Suprapubic skin (tissue), 4 donors: ENCODE data around the gene IL3. TPM values are rescaled to one million over a fixed set of nuclear protein-coding genes. Genes with fewer than 3 reads are reported as not detected.
A peak's percentile ranks its signal among the peaks of the same experiment; 100 is the strongest.

Experiments
- DNase-seq, 2 donors: peaks; one replicate each; pipeline ENCODE4 v3.0.0-alpha.2; 2019; ENCODE audit warnings: low spot score in 2 of 2
- H3K27ac ChIP-seq: fragments of 200-600 bp; sonication (generic); one replicate; pipeline ENCODE4 v1.5.1; 2019
- H3K27me3 ChIP-seq: fragments of 200-600 bp; sonication (generic); one replicate; pipeline ENCODE4 v1.5.1; 2019
- H3K36me3 ChIP-seq: fragments of 200-600 bp; sonication (generic); one replicate; pipeline ENCODE4 v1.5.1; 2019
- H3K4me1 ChIP-seq: fragments of 200-600 bp; sonication (generic); one replicate; pipeline ENCODE4 v1.5.1; 2019
- H3K4me3 ChIP-seq: fragments of 200-600 bp; sonication (generic); one replicate; pipeline ENCODE4 v1.5.1; 2019; ENCODE audit warnings: mild to moderate bottlenecking
- H3K9me3 ChIP-seq: fragments of 200-600 bp; sonication (generic); one replicate; pipeline ENCODE4 v1.5.1; 2019
- EP300 ChIP-seq: sonication (generic); formaldehyde crosslinking; IDR thresholded peaks from one replicate; pipeline ENCODE4 v1.6.1; 2017; ENCODE audit warnings: antibody characterized with exemption
- POLR2A ChIP-seq, 2 donors: fragments of 450-650 bp; IDR thresholded peaks; one replicate each; pipeline ENCODE4 v1.6.1; 2017; ENCODE audit warnings: antibody characterized with exemption in 2 of 2, mild to moderate bottlenecking in 2 of 2, moderate library complexity in 2 of 2
- POLR2AphosphoS5 ChIP-seq, 3 donors: sonication (generic); formaldehyde crosslinking; IDR thresholded peaks; one replicate each; pipeline ENCODE4 v1.6.1; 2017; ENCODE audit warnings: antibody characterized with exemption in 3 of 3
- WGBS: methylation state at CpG from one replicate; pipeline ENCODE4 v1.1.5; 2018; 5-methylcytosine and 5-hydroxymethylcytosine counted together
- total RNA-seq, 4 donors: library from RNA; depleted of rRNA; stranded (reverse); fragments of >200 nt; gene quantifications; one replicate each; pipeline ENCODE4 v1.1.0, GENCODE V29; 2016
- TF ChIP-seq, protein P1 (sequence below), 2 donors: fragments of 200-600 bp in 1 of 2; fragments of 450-650 bp in 1 of 2; sonication (generic) in 1 of 2; IDR thresholded peaks; one replicate each; pipeline ENCODE4 v1.5.1; 2016 to 2019; ENCODE audit warnings: antibody characterized with exemption in 2 of 2, mild to moderate bottlenecking in 1 of 2, moderate library complexity in 1 of 2

The IL3 gene
- total RNA-seq, 4 donors from 2014 or later, result not detected

GRCh38 chr5:132063090-132063911 lies 2.8 kb downstream of the IL3 start:
- Histone ChIP-seq H3K4me3 (no peak overlapping the region), H3K4me1 (no peaks in the 10 kb centered on the region), H3K27ac (no peak overlapping the region), H3K36me3 (no peaks in the 10 kb centered on the region), H3K9me3 (no peaks in the 10 kb centered on the region), H3K27me3 (no peaks in the 10 kb centered on the region)
- 47% methylated on average over 9 of the region's 9 CpGs for WGBS
- TF ChIP-seq EP300, result no peak
- TF ChIP-seq, protein P1, sequence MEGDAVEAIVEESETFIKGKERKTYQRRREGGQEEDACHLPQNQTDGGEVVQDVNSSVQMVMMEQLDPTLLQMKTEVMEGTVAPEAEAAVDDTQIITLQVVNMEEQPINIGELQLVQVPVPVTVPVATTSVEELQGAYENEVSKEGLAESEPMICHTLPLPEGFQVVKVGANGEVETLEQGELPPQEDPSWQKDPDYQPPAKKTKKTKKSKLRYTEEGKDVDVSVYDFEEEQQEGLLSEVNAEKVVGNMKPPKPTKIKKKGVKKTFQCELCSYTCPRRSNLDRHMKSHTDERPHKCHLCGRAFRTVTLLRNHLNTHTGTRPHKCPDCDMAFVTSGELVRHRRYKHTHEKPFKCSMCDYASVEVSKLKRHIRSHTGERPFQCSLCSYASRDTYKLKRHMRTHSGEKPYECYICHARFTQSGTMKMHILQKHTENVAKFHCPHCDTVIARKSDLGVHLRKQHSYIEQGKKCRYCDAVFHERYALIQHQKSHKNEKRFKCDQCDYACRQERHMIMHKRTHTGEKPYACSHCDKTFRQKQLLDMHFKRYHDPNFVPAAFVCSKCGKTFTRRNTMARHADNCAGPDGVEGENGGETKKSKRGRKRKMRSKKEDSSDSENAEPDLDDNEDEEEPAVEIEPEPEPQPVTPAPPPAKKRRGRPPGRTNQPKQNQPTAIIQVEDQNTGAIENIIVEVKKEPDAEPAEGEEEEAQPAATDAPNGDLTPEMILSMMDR (IDR thresholded peaks at IDR 0.05), result peak; percentile 72 to 97
- no peak for TF ChIP-seq POLR2AphosphoS5 (IDR thresholded peaks at IDR 0.05)
- TF ChIP-seq POLR2A (IDR thresholded peaks at IDR 0.05), result no peak
- DNase-seq, result peak; percentile 83 to 86

DNA sequence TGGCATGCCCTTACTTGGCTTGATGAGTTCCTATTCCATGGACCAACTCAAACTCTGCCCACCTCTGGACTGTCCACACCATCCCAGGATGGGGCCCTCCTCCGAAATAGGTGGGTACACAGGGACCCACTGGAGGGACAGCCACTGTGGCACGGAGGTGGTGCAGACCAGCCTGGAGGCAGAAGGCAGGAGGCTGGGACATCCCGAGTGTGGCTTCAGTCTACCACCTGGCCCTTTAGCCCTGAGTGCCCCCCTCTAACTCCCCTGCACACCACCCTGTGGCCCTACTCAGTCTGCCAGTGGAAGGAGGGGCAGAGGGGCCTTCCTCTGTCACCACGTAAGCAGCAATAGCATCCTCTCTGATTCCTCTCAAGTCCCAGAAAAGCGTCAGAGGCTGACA lies 3.7 kb downstream of the IL3 start:
- Histone ChIP-seq H3K4me3 (no peak overlapping the region), H3K9me3 (no peaks in the 10 kb centered on the region), H3K27me3 (no peaks in the 10 kb centered on the region), H3K4me1 (no peaks in the 10 kb centered on the region), H3K36me3 (no peaks in the 10 kb centered on the region), H3K27ac (no peak overlapping the region)
- peak in 1 of 2 donors; percentile 33 for DNase-seq
- 76% methylated on average over 5 of the region's 5 CpGs for WGBS
- TF ChIP-seq POLR2A (IDR thresholded peaks at IDR 0.05), result no peak
- no peak for TF ChIP-seq EP300
- TF ChIP-seq POLR2AphosphoS5 (IDR thresholded peaks at IDR 0.05), result no peak
- TF ChIP-seq, protein P1 (IDR thresholded peaks at IDR 0.05), result no peak

DNA sequence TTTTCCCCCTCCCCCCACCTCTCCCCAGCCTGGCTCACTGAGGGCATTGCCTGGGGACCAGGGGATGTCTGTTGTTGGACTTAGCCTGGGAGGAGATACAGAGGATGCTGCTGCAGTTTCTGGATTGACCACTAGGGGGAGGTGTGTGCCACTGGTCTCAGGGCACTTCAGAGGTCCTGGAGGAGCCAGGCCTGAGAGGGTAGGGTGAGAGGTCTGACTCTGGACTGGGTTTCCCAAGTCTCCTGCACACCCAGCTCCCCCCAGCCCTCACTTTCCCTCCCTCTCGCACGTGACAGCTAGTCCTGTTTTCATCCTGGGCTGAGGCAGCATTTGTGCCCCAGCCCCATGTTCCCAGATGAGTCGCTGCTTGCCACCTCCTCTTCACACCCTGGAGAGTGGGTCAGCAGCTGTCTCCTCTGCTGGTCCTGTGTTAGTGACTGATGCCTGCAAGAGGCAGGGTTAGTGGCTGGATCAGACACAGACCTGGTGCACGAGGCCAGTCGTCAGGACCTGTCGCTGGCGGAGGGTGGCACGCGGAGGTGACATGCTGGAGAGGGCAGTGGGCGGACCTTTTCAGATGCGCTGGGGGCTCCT lies 4.4 kb downstream of the IL3 start:
- DNase-seq, result peak in 1 of 2 donors; percentile 80
- Histone ChIP-seq H3K4me3 (no peak overlapping the region), H3K27me3 (no peaks in the 10 kb centered on the region), H3K9me3 (no peaks in the 10 kb centered on the region), H3K4me1 (no peaks in the 10 kb centered on the region), H3K27ac (no peak overlapping the region), H3K36me3 (no peaks in the 10 kb centered on the region)
- 82% methylated on average over 10 of the region's 11 CpGs for WGBS
- TF ChIP-seq, protein P1 (IDR thresholded peaks at IDR 0.05), result peak; percentile 56 to 93
- TF ChIP-seq POLR2A (IDR thresholded peaks at IDR 0.05) (no peak), POLR2AphosphoS5 (IDR thresholded peaks at IDR 0.05) (no peak)

GRCh38 chr5:132065351-132065937 lies 5.0 kb downstream of the IL3 start:
- H3K27me3 ChIP-seq, result no peaks in the 10 kb centered on the region
- 63% methylated on average over 4 of the region's 4 CpGs for WGBS
- H3K9me3 ChIP-seq, result no peaks in the 10 kb centered on the region
- no peak overlapping the region for H3K4me3 ChIP-seq
- no peak for DNase-seq
- H3K27ac ChIP-seq, result no peak overlapping the region
- TF ChIP-seq, protein P1 (IDR thresholded peaks at IDR 0.05), result no peak
- TF ChIP-seq EP300 (no peak), POLR2AphosphoS5 (IDR thresholded peaks at IDR 0.05) (no peak), POLR2A (IDR thresholded peaks at IDR 0.05) (no peak)
- H3K36me3 ChIP-seq, result no peaks in the 10 kb centered on the region
- no peaks in the 10 kb centered on the region for H3K4me1 ChIP-seq
